Stomach (tissue), 9 donors: ENCODE data around the gene ZNF473. TPM values are rescaled to one million over a fixed set of nuclear protein-coding genes. Genes with fewer than 3 reads are reported as not detected.

Source experiments
- DNase-seq, 2 donors: peaks; one replicate each; pipeline versions ENCODE4 v3.0.0 to v3.0.0-alpha.2; 2013 to 2019
- H3K27ac ChIP-seq, 5 donors: fragments of 200-600 bp in 4 of 5; sonication (generic) in 4 of 5; one replicate each; pipeline ENCODE4 v1.5.1; 2013 to 2019; ENCODE audit warnings: mild to moderate bottlenecking in 1 of 5, moderate library complexity in 1 of 5
- H3K27me3 ChIP-seq, 3 donors: fragments of 200-600 bp; sonication (generic); one replicate each; pipeline ENCODE4 v1.5.1; 2017 to 2019; ENCODE audit warnings: mixed run types in 1 of 3
- H3K36me3 ChIP-seq, 4 donors: fragments of 200-600 bp; sonication (generic); 1 replicate in 3 of 4; 2 replicates in 1 of 4; pipeline ENCODE4 v1.5.1; 2016 to 2019
- H3K4me1 ChIP-seq, 4 donors: fragments of 200-600 bp; sonication (generic); one replicate each; pipeline ENCODE4 v1.5.1; 2016 to 2019
- H3K4me3 ChIP-seq, 4 donors: fragments of 200-600 bp; sonication (generic) in 3 of 4; one replicate each; pipeline ENCODE4 v1.5.1; 2016 to 2019; ENCODE audit warnings: mild to moderate bottlenecking in 1 of 4
- H3K9me3 ChIP-seq, 4 donors: fragments of 200-600 bp; sonication (generic); one replicate each; pipeline ENCODE4 v1.5.1; 2016 to 2019
- EP300 ChIP-seq: sonication (generic); formaldehyde crosslinking; IDR thresholded peaks from one replicate; pipeline ENCODE4 v1.6.1; 2017; ENCODE audit warnings: antibody characterized with exemption
- POLR2A ChIP-seq, 4 donors: fragments of 450-650 bp; IDR thresholded peaks; one replicate each; pipeline ENCODE4 v1.6.1; 2016; ENCODE audit warnings: antibody characterized with exemption in 4 of 4, control low read depth in 2 of 4, mild to moderate bottlenecking in 1 of 4, moderate library complexity in 1 of 4
- POLR2AphosphoS5 ChIP-seq, 3 donors: sonication (generic); formaldehyde crosslinking; IDR thresholded peaks; one replicate each; pipeline ENCODE4 v1.6.1; 2016; ENCODE audit warnings: antibody characterized with exemption in 3 of 3
- WGBS, 5 donors: extraction: QIAGEN DNeasy Blood & Tissue Kit in 3 of 5; methylation state at CpG; one replicate each; pipeline versions ENCODE4 v1.1.5 to v1.1.7; 2013 to 2018; 5-methylcytosine and 5-hydroxymethylcytosine counted together
- intact Hi-C: fragments of 100-400 bp; cut with DNase I; formaldehyde crosslinking; loops from one replicate; pipeline ENCODE4 v1.15.1; 2023; ENCODE audit warnings: low total_unique reads
- polyA plus RNA-seq, 3 donors: library from polyadenylated mRNA; stranded (reverse); fragments of 200-250 nt; gene quantifications; one replicate each; pipeline ENCODE4 v1.2.3, GENCODE V29; 2013
- total RNA-seq, 5 donors: library from RNA; depleted of rRNA; stranded (reverse); fragments of >200 nt; gene quantifications; one replicate each; pipeline versions ENCODE4 v1.1.0 to v1.2.3, GENCODE V29; 2014 to 2016
- TF ChIP-seq, protein P1 (sequence below), 7 experiments: fragments of 450-650 bp in 4 of 7; fragments of 200-600 bp in 3 of 7; sonication (generic) in 3 of 7; IDR thresholded peaks; one replicate each; pipeline ENCODE4 v1.5.1; 2016 to 2019; ENCODE audit warnings: antibody characterized with exemption in 7 of 7, control low read depth in 2 of 7, mild to moderate bottlenecking in 1 of 7
- donor health status: healthy with polysubstance abuse.
- donor health status: Bipolar disorder and iron deficiency.
- donor health status: healthy.

The ZNF473 gene
- total and polyA plus RNA-seq, 8 donors, result 0.58 to 28.0 (median 4.5) TPM

DNA sequence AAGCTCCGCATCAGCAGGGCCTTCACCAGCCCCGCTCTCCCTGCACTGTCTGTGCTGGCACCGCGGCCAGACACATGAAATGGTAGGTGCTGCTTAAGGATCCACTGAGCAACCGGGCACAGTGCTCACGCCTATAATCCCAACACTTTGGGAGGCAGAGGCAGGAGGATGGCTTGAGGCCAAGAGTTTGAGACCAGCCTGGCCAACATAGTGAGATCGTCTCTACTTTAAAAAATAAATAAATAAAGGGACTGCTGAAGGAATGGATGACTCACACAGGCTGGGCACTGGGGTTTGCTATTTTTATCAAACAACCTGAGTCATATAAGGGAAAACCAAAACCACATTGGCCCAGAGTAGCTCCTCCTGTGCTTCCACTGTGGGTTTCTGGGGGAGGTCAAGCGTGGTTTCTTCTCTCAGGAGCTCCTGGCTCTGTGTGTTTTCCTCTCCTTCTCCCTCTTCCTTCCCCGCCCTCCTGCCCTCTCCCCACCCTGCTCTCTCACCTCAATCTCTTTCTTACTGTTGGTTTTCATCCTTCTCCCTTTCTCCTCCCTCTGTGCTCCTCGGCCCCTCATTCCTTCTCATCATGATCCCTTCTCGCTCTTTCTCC, 21.9 kb upstream of the ZNF473 start:
- Histone ChIP-seq H3K27me3 (no peaks in the 10 kb centered on the region), H3K9me3 (no peaks in the 10 kb centered on the region), H3K27ac (peak overlapping the region in 4 of 5 donors; percentile 48 to 76 (median 70)), H3K4me3 (no peak overlapping the region), H3K4me1 (peaks cover 0 to 30% (median 18%) of the 10 kb centered on the region in 4 donors), H3K36me3 (peaks cover 64 to 100% (median 99%) of the 10 kb centered on the region in 4 donors)
- TF ChIP-seq POLR2AphosphoS5 (IDR thresholded peaks at IDR 0.05) (no peak), EP300 (no peak), POLR2A (IDR thresholded peaks at IDR 0.05) (no peak)
- TF ChIP-seq, protein P1, sequence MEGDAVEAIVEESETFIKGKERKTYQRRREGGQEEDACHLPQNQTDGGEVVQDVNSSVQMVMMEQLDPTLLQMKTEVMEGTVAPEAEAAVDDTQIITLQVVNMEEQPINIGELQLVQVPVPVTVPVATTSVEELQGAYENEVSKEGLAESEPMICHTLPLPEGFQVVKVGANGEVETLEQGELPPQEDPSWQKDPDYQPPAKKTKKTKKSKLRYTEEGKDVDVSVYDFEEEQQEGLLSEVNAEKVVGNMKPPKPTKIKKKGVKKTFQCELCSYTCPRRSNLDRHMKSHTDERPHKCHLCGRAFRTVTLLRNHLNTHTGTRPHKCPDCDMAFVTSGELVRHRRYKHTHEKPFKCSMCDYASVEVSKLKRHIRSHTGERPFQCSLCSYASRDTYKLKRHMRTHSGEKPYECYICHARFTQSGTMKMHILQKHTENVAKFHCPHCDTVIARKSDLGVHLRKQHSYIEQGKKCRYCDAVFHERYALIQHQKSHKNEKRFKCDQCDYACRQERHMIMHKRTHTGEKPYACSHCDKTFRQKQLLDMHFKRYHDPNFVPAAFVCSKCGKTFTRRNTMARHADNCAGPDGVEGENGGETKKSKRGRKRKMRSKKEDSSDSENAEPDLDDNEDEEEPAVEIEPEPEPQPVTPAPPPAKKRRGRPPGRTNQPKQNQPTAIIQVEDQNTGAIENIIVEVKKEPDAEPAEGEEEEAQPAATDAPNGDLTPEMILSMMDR (IDR thresholded peaks at IDR 0.05), result no peak
- 69 to 79% (median 75%) methylated on average over 11 of the region's 11 CpGs for WGBS, 5 donors
- intact Hi-C loops, result no loop called here
- DNase-seq, result peak in 1 of 2 donors; percentile 34

DNA sequence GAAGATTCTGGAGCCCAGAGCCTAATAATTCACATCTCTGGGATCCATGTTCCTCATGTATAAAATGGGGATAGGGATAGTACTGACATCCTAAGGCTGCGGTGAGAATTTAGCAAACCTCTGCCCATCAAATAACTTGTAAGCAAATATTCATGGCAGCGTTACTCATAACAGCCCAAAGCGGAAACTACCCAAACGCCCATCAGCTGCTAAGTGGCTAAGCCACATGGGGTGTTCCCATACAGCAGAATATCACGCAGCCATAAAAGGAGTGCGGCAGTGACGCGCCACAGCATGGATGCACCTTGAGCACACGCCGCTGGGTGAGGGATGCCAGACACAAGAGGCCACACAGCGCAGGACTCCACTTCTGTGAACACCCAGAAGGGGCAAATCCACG, 20.4 kb upstream of the ZNF473 start:
- Histone ChIP-seq H3K4me3 (no peak overlapping the region), H3K27ac (peak overlapping the region in 2 of 5 donors; percentile 75 to 76), H3K27me3 (no peaks in the 10 kb centered on the region), H3K4me1 (peaks cover 0 to 30% (median 18%) of the 10 kb centered on the region in 4 donors), H3K36me3 (peaks cover 51 to 100% (median 99%) of the 10 kb centered on the region in 4 donors), H3K9me3 (no peaks in the 10 kb centered on the region)
- 87 to 96% (median 93%) methylated on average over 12 of the region's 12 CpGs for WGBS, 5 donors
- no peak for DNase-seq
- TF ChIP-seq EP300, result no peak
- TF ChIP-seq, protein P1 (IDR thresholded peaks at IDR 0.05), result no peak
- no peak for TF ChIP-seq POLR2AphosphoS5 (IDR thresholded peaks at IDR 0.05)
- intact Hi-C loops, result no loop called here

DNA sequence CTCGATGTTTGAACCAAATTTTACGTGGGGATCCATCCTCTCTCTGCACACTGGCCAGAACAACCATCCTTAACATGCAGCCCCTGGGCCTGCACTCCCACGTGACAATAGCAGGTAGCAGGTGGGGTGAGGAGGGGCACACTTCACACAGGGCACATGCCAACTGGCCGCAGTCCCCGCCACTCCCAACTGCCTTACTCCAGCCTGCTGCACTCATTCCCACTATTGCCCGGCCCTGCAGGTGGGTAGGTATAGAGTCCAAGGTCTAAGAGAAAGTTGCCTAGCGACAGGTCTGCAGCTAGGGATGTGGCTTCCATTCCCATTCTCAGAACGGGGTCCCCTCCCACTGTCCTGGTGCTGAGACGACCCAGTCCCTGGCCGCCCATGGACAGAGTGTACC, 18.6 kb upstream of the ZNF473 start:
- intact Hi-C loops, result no loop called here
- Histone ChIP-seq H3K27me3 (no peaks in the 10 kb centered on the region), H3K27ac (no peak overlapping the region), H3K4me1 (peaks cover 0 to 30% (median 18%) of the 10 kb centered on the region in 4 donors), H3K4me3 (no peak overlapping the region), H3K9me3 (no peaks in the 10 kb centered on the region), H3K36me3 (peaks cover 37 to 100% (median 98%) of the 10 kb centered on the region in 4 donors)
- no peak for DNase-seq
- WGBS, 5 donors, result 83 to 98% (median 93%) methylated on average over 10 of the region's 10 CpGs
- no peak for TF ChIP-seq POLR2AphosphoS5 (IDR thresholded peaks at IDR 0.05)
- no peak for TF ChIP-seq EP300
- TF ChIP-seq, protein P1 (IDR thresholded peaks at IDR 0.05), result no peak
- TF ChIP-seq POLR2A (IDR thresholded peaks at IDR 0.05), result no peak

DNA sequence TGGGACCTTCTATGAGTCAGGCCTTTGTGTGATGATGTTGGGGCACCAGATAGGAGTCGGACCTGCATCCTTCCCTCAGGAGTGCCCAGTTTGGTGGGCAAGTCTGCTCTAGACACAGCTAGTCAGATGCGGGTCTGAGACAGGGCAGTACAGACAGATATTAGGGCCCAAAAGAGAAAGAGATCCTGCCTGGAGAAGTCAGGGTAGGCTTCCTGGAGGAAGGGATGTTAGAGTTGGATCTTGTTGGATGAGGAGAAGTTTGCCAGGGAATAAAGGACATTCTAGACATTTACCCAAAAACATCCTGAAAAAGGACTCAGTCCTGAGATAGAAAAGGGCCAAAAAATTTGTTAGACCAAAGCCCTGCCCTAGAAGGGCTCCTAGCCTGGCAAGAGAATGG, 17.9 kb upstream of the ZNF473 start:
- 91 to 100% (median 95%) methylated on average over 2 of the region's 2 CpGs for WGBS, 5 donors
- H3K36me3 ChIP-seq, result peaks cover 37 to 100% (median 98%) of the 10 kb centered on the region in 4 donors
- TF ChIP-seq, protein P1 (IDR thresholded peaks at IDR 0.05), result no peak
- TF ChIP-seq POLR2A (IDR thresholded peaks at IDR 0.05), result no peak
- TF ChIP-seq EP300, result no peak
- no peak for TF ChIP-seq POLR2AphosphoS5 (IDR thresholded peaks at IDR 0.05)
- intact Hi-C loops, result no loop called here
- H3K4me1 ChIP-seq, result peaks cover 0 to 27% (median 16%) of the 10 kb centered on the region in 4 donors
- no peak for DNase-seq
- no peaks in the 10 kb centered on the region for H3K9me3 ChIP-seq
- H3K4me3 ChIP-seq, result no peak overlapping the region
- no peak overlapping the region for H3K27ac ChIP-seq
- H3K27me3 ChIP-seq, result no peaks in the 10 kb centered on the region
